Right ventricle myocardium superior (tissue), 1 donor: ENCODE data around the gene YEATS2. TPM values are rescaled to one million over a fixed set of nuclear protein-coding genes. Genes with fewer than 3 reads are reported as not detected.

ENCODE experiments used
- ATAC-seq: fragments of 200-7000 bp; cut with Tn5 transposase; one replicate; pipeline ENCODE4 v1.9.1; 2020; ENCODE audit warnings: mild to moderate bottlenecking; ENCODE audit not compliant: poor library complexity
- DNase-seq: peaks from one replicate; pipeline ENCODE4 v3.0.0-alpha.2; 2020
- intact Hi-C: fragments of 100-400 bp; cut with DNase I; formaldehyde crosslinking; loops from one replicate; pipeline ENCODE4 v1.11.2; 2022
- total RNA-seq: library from RNA; stranded (reverse); fragmentation: NEBNext Ultra II Directional; extraction: Animal tissue kit (Norgen Biotek cat#: 25700); gene quantifications from one replicate; pipeline ENCODE4 v1.2.1, GENCODE V29; 2021
- donor health status: DM: no; HTN: yes; CAD: no; lungs with severe emphysema.

YEATS2 gene
- total RNA-seq, 1 donor from 2014 or later: 7.7 TPM

- ATAC-seq (no peak), DNase-seq (no peak)
- intact Hi-C loops: no loop called here
Measured at GRCh38 chr3:183823963-183824362, 126.4 kb downstream of the YEATS2 start.

- ATAC-seq (peak; percentile 38), DNase-seq (no peak)
- intact Hi-C loops: no loop called here
Measured at GRCh38 chr3:183824761-183825455, 127.3 kb downstream of the YEATS2 start.

- peak; percentile 60 for DNase-seq
- intact Hi-C loops: no loop called here
- peak; percentile 58 for ATAC-seq
Measured at GRCh38 chr3:183825456-183826161, 128.0 kb downstream of the YEATS2 start, which contains the start of gene MAP6D1. TSS of gene MAP6D1 (minus strand) at chr3:183825577. CDS start at chr3:183825547, 30 bp downstream.

- DNase-seq: no peak
- intact Hi-C loops: no loop called here
- peak; percentile 56 for ATAC-seq
Measured at GRCh38 chr3:183826448-183827250, 129.1 kb downstream of the YEATS2 start.

- ATAC-seq (no peak), DNase-seq (no peak)
- intact Hi-C loops: no loop called here
Measured at GRCh38 chr3:183827809-183828537, 130.4 kb downstream of the YEATS2 start.

- no peak for DNase-seq
- no peak for ATAC-seq
- intact Hi-C loops: no loop called here
Measured at GRCh38 chr3:183828538-183828870, 130.9 kb downstream of the YEATS2 start.

- no peak for DNase-seq
- intact Hi-C loops: no loop called here
- no peak for ATAC-seq
Measured at GRCh38 chr3:183829466-183829865, 131.9 kb downstream of the YEATS2 start.

GRCh38 chr3:183830187-183830586 lies 132.6 kb downstream of the YEATS2 start:
- no peak for DNase-seq
- ATAC-seq: no peak
- intact Hi-C loops: no loop called here

GRCh38 chr3:183833516-183833915 lies 135.9 kb downstream of the YEATS2 start:
- ATAC-seq (no peak), DNase-seq (no peak)
- intact Hi-C loops: no loop called here

GRCh38 chr3:183837390-183837789 lies 139.8 kb downstream of the YEATS2 start:
- ATAC-seq (no peak), DNase-seq (no peak)
- intact Hi-C loops: no loop called here

- DNase-seq (no peak), ATAC-seq (no peak)
- intact Hi-C loops: no loop called here
Measured at GRCh38 chr3:183837894-183838293, 140.3 kb downstream of the YEATS2 start.

GRCh38 chr3:183839751-183840150 lies 142.2 kb downstream of the YEATS2 start:
- intact Hi-C loops: no loop called here
- no peak for DNase-seq
- ATAC-seq: no peak

GRCh38 chr3:183844606-183845005 lies 147.0 kb downstream of the YEATS2 start:
- DNase-seq: no peak
- intact Hi-C loops: no loop called here
- ATAC-seq: no peak

GRCh38 chr3:183845090-183845489 lies 147.5 kb downstream of the YEATS2 start:
- no peak for DNase-seq
- intact Hi-C loops: no loop called here
- no peak for ATAC-seq

- ATAC-seq (no peak), DNase-seq (no peak)
- intact Hi-C loops: no loop called here
Measured at GRCh38 chr3:183845608-183846288, 148.2 kb downstream of the YEATS2 start.

GRCh38 chr3:183854318-183855035 lies 156.9 kb downstream of the YEATS2 start:
- no peak for ATAC-seq
- intact Hi-C loops: no loop called here
- no peak for DNase-seq

GRCh38 chr3:183857863-183858262 lies 160.3 kb downstream of the YEATS2 start:
- no peak for DNase-seq
- intact Hi-C loops: no loop called here
- no peak for ATAC-seq
